ENCODE results near the gene SEZ6L.

Gene SEZ6L

GRCh38 chr22:26202280-26202924 is 33.1 kb downstream of the SEZ6L start:
- TF ChIP-seq GATA3 (IDR thresholded peaks at IDR 0.05; ENCODE audit: low read depth, low read length) = no peak
- TF ChIP-seq GATA2 (IDR thresholded peaks at IDR 0.05; ENCODE audit: low read depth, low read length) = no peak

- no peak for TF ChIP-seq GATA3 (IDR thresholded peaks at IDR 0.05; ENCODE audit: low read depth, low read length)
- TF ChIP-seq GATA2 (IDR thresholded peaks at IDR 0.05; ENCODE audit: low read depth, low read length) = no peak
Observed at GRCh38 chr22:26205494-26205893, 36.2 kb downstream of the SEZ6L start.

GRCh38 chr22:26210334-26210733 is 41.1 kb downstream of the SEZ6L start:
- TF ChIP-seq GATA3 (IDR thresholded peaks at IDR 0.05; ENCODE audit: low read depth, low read length) (no peak), GATA2 (IDR thresholded peaks at IDR 0.05; ENCODE audit: low read depth, low read length) (no peak)

GRCh38 chr22:26213826-26214225 is 44.6 kb downstream of the SEZ6L start:
- TF ChIP-seq GATA2 (IDR thresholded peaks at IDR 0.05; ENCODE audit: low read depth, low read length) = no peak
- no peak for TF ChIP-seq GATA3 (IDR thresholded peaks at IDR 0.05; ENCODE audit: low read depth, low read length)

- no peak for TF ChIP-seq GATA3 (IDR thresholded peaks at IDR 0.05; ENCODE audit: low read depth, low read length)
- TF ChIP-seq GATA2 (IDR thresholded peaks at IDR 0.05; ENCODE audit: low read depth, low read length) = no peak
Observed at GRCh38 chr22:26214466-26214865, 45.2 kb downstream of the SEZ6L start.

GRCh38 chr22:26215736-26216135 is 46.5 kb downstream of the SEZ6L start:
- no peak for TF ChIP-seq GATA2 (IDR thresholded peaks at IDR 0.05; ENCODE audit: low read depth, low read length)
- no peak for TF ChIP-seq GATA3 (IDR thresholded peaks at IDR 0.05; ENCODE audit: low read depth, low read length)

- TF ChIP-seq GATA2 (IDR thresholded peaks at IDR 0.05; ENCODE audit: low read depth, low read length) (no peak), GATA3 (IDR thresholded peaks at IDR 0.05; ENCODE audit: low read depth, low read length) (no peak)
Observed at GRCh38 chr22:26225207-26225606, 55.9 kb downstream of the SEZ6L start.

GRCh38 chr22:26226538-26227297 is 57.5 kb downstream of the SEZ6L start:
- no peak for TF ChIP-seq GATA2 (IDR thresholded peaks at IDR 0.05; ENCODE audit: low read depth, low read length)
- TF ChIP-seq GATA3 (IDR thresholded peaks at IDR 0.05; ENCODE audit: low read depth, low read length) = no peak

GRCh38 chr22:26229910-26230309 is 60.6 kb downstream of the SEZ6L start:
- no peak for TF ChIP-seq GATA2 (IDR thresholded peaks at IDR 0.05; ENCODE audit: low read depth, low read length)
- no peak for TF ChIP-seq GATA3 (IDR thresholded peaks at IDR 0.05; ENCODE audit: low read depth, low read length)

- TF ChIP-seq GATA3 (IDR thresholded peaks at IDR 0.05; ENCODE audit: low read depth, low read length) (no peak), GATA2 (IDR thresholded peaks at IDR 0.05; ENCODE audit: low read depth, low read length) (no peak)
Observed at GRCh38 chr22:26234296-26234695, 65.0 kb downstream of the SEZ6L start.

GRCh38 chr22:26235792-26236487 is 66.7 kb downstream of the SEZ6L start:
- TF ChIP-seq GATA2 (IDR thresholded peaks at IDR 0.05; ENCODE audit: low read depth, low read length) (no peak), GATA3 (IDR thresholded peaks at IDR 0.05; ENCODE audit: low read depth, low read length) (no peak)

- TF ChIP-seq GATA2 (IDR thresholded peaks at IDR 0.05; ENCODE audit: low read depth, low read length) = no peak
- no peak for TF ChIP-seq GATA3 (IDR thresholded peaks at IDR 0.05; ENCODE audit: low read depth, low read length)
Observed at GRCh38 chr22:26236991-26237390, 67.7 kb downstream of the SEZ6L start.

- no peak for TF ChIP-seq GATA3 (IDR thresholded peaks at IDR 0.05; ENCODE audit: low read depth, low read length)
- no peak for TF ChIP-seq GATA2 (IDR thresholded peaks at IDR 0.05; ENCODE audit: low read depth, low read length)
Observed at GRCh38 chr22:26238596-26238995, 69.3 kb downstream of the SEZ6L start.

- no peak for TF ChIP-seq GATA2 (IDR thresholded peaks at IDR 0.05; ENCODE audit: low read depth, low read length)
- TF ChIP-seq GATA3 (IDR thresholded peaks at IDR 0.05; ENCODE audit: low read depth, low read length) = no peak
Observed at GRCh38 chr22:26239581-26239980, 70.3 kb downstream of the SEZ6L start.

GRCh38 chr22:26241361-26241760 is 72.1 kb downstream of the SEZ6L start:
- TF ChIP-seq GATA3 (IDR thresholded peaks at IDR 0.05; ENCODE audit: low read depth, low read length) (no peak), GATA2 (IDR thresholded peaks at IDR 0.05; ENCODE audit: low read depth, low read length) (no peak)

Measured in SH-SY5Y (cell line).